Head of caudate nucleus (tissue), 42 donors: ENCODE results near the gene ALPK1.
"Not testable (repeated sequence)": the region's sequence is repeated elsewhere in the genome, so short reads cannot be mapped to it uniquely, and the experiment has no call there.

Source experiments
- DNase-seq, 42 donors: peaks; one replicate each; pipeline versions ENCODE4 v3.0.0 to v3.0.0-alpha.2; 2020 to 2021; ENCODE audit warnings: mixed read lengths in 7 of 42
- intact Hi-C: fragments of 100-400 bp; cut with DNase I; formaldehyde crosslinking; loops from one replicate; pipeline ENCODE4 v1.15.0; 2022

Gene ALPK1

DNA sequence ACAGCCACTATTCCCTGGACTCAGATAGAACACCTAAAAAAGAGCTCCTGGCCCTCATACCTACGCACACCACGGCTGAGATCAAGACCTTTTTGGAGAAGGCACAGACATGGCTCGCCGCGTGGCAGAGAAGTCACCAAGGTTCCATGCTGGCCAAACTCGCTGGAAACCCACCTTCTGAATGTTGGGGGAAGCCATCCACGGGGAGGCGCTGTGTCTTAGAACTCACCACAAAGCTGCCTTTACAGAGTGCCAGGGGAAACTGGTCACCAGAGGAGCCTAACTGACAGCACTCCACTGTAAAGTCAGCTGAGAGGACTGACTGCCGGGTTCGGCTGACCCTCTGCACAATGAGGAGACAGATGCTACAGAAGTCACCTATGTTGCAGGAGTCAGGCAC is 120.9 kb downstream of the ALPK1 start:
- intact Hi-C loops = no loop called here
- DNase-seq = no peak

DNA sequence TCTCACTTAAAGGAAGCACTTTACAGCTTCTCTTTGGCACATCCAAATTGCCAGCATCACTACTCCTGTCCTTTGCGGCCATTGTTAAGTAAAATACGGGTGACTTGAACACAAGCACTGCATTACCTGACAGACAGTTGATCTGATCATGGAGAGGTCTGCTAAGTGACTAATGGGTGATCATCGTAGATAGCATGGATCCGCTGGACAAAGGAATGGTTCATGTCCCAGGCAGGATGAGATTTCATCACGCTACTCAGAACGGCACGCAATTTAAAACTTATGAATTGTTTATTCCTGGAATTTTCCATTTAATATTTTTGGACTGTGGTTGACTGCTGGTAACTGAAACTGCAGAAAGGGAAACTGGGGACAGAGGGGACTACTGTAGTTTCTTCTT is 124.7 kb downstream of the ALPK1 start:
- DNase-seq = no peak
- intact Hi-C loops = no loop called here

DNA sequence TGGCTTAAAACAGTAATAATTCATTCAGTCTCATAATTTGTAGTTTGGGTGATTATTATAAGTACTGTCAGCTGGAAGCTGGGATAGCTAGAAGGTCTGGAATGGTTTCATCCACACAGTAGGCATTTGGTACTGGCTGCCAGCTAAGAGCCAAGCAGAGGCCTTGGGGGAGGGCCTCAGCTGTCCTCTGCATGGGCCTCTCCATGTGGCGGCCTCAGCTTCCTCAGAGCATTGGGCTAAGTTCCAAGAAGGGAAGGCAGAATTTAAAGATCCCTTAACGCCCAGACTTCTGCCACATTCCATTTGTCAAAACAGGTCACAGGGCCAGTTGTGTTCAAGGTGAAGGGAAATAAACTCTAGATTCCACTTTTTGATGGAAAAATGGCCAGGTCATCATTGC is 125.5 kb downstream of the ALPK1 start:
- intact Hi-C loops = no loop called here
- DNase-seq = no peak

DNA sequence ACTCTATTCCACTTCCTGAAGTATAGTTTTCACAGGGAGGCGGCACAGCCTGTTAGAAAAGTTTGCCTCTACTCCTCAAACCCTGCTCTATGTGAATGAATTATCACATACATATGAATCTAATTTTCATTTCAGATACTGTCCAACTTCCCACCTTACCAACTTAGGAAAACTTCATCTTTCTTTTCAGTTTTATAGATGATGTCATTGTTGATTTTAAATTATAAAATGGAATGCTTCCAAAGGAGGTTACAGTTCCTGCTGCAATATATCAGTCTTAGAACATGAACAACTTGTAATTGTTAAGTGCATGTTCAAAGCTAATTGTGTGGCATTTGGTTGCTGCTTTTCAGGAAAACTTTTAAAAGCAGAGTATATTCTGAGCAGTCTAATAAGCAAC is 126.4 kb downstream of the ALPK1 start:
- no peak for DNase-seq
- intact Hi-C loops = no loop called here

DNA sequence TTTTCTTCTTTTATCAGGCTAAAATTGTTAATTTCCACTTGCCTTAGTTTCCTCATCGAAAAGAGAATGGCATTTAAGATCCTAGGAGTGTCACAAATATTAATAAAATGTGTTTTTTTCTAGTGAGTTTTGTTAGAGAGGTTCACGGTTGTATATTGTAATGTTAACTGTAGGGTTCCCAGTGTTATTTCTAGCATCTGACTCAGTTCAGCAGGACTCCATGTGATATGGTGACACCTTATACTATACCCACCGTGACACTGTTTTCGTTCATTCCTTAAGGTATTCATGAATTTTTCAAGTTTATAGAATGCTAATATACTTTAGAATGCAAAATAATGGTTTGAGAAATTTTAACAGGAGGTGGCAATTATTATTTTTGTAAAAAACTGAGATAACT is 128.7 kb downstream of the ALPK1 start:
- DNase-seq = no peak
- intact Hi-C loops = no loop called here

DNA sequence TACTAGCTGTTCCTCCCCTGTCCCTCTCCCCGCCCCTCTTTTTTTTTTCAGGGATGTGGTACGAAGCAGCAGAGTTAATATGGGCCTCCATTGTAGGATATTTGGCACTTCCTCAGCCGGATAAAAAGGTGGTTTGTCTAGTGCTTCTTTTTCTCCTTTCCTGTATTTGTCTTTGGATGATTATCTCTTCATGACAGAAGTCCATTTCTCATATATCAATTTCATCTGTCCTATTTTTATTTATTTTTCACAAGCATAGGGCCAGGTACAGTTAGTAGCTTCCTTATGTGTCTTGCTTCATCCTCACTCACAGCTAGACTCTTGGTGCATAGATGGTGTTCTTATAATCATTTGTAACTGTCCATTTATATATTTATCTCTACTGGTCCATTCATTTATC is 129.2 kb downstream of the ALPK1 start:
- no peak for DNase-seq
- intact Hi-C loops = no loop called here

DNA sequence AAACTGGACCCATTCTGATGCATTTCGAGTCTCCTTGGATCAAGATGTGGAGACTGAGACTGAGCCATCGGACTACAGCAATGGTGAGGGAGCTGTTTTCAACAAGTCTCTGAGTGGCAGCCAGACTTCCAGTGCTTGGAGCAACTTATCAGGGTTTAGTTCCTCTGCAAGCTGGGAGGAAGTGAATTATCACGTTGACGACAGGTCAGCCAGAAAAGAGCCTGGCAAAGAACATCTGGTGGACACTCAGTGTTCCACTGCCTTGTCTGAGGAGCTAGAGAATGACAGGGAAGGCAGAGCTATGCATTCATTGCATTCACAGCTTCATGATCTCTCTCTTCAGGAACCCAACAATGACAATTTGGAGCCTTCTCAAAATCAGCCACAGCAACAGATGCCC is 134.0 kb downstream of the ALPK1 start:
- intact Hi-C loops = no loop called here
- no peak for DNase-seq

DNA sequence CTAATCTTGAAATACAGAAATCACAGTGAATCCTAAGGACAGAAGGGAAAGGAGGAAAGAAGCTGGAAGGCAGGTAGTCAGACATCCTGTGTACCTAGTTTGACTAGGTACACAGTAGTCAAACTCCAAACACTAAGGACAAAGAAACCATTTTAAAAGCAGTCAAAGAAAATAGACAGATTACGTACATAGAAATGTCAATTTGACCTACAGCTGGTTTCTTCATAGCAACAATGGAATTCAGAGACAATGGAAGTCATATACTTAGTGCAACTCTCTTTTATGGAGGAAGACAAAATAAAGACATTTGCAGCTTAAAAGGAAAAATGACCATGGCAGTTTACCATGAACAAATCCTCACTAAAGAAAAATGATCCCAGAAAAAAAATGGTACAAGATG is 139.8 kb downstream of the ALPK1 start:
- intact Hi-C loops = no loop called here
- DNase-seq = no peak

DNA sequence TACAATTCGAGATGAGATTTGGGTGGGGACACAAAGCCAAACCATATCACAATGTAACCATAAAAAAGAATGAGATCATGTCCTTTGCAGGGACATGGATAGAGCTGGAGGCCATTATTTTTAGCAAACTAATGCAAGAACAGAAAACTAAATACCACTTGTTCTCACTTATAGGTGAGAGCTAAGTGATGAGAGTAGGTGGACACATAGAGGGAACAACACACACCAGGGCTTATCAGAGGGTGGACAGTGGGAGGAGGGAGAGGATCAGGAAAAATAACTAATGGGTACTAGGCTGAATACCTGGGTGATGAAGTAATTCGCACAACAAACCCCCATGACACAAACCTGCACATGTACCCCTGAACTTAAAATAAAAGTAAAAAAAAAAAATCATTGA is 145.1 kb downstream of the ALPK1 start:
- intact Hi-C loops, DNase-seq: not testable (repeated sequence)

DNA sequence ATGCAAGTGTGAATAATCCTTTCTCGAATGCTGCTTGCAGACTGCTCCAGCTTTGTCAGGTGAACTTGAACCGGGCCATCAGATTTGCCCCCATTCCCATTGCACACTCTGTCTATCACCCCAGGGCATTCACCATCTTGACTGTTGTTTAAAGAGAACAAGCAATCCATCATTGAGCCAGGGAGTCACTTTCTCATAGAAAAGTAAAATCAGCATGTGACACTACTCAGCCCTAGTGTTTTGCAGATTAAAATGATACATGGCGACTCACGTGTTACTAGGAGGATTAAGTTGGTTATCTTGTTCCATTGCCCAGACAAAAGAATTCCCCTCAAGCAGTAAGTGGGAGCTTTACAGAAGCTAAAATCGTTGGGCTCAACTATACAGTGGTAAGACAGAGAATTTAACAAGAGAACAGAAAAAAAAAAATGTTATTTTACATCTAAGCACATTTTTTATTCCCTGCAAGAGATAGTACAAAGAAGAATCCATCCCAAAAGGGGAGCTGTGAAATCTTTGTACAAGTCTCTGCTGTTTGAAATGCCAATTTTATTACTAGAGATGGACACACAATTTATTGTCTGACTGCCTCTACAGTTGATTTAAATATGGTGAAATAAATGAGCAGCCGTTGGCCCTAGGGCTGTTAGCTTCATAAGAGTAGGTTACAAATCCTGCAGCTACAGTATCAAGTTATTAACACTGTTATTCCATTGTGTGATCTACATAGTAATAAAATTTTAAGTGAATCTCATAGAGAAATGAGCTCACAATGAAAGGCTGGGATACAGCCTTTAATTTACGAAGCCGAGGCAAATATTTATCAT is 151.3 kb downstream of the ALPK1 start:
- DNase-seq = no peak
- intact Hi-C loops = no loop called here

DNA sequence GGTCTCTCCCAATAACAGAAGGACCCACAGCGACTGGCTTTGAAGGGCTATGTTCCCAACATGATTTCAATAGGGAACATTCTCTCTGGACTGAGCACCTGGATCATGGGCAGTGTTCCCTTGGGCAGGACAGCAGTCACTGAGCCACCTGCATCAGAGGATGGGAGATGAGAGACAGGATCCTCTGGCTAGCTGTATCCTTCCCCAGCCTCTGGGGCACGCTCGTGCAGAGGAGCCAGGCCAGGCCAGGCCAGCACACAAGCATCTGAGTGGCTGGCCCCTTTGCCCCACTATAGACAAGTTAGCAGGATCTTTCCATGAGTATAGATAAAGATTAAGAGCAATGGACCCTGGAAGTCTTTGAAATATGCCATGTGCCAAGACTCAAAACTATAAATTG is 152.5 kb downstream of the ALPK1 start:
- DNase-seq = no peak

DNA sequence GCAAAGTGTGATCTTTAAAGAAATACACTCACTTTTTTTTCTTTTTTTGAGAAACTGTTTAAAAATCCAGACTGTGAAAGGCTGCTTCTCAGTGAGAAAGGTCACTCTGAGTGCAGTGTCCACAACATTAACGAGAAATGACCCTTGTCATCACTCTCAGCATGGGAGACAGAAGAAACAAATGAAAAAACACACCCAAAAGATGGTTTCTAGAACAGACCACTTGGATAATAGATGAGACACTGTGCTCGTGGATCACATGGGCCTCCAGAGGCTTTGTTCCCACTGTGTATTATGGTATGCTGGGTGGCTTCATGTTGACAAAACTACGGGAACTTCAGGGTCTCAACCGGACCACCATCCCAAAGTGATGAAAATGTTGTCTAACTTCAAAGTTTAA is 153.9 kb downstream of the ALPK1 start:
- intact Hi-C loops = no loop called here
- no peak for DNase-seq

More for the DNA sequence above, 152.5 kb downstream of the ALPK1 start:
- intact Hi-C loops = no loop called here

DNA sequence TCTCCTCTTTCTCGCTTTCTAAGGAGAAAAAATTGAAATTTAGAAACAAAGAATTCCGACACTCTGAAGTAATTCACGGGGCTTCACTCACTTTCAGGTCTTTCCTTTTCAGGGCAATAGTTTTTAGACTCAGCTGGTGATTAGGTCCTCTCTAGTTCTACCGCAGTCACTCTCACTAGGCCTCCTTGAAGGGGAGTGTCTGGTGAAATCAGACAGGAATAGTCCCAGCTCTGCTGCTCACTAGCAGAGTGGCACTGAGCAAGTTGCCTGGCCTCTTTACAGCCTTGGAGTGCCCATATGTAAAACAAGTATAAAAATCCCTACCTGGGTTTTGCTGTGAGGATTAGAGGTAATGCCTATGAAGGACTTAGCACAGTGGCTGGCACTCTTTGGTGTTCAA is 154.7 kb downstream of the ALPK1 start:
- DNase-seq = no peak
- intact Hi-C loops = no loop called here

DNA sequence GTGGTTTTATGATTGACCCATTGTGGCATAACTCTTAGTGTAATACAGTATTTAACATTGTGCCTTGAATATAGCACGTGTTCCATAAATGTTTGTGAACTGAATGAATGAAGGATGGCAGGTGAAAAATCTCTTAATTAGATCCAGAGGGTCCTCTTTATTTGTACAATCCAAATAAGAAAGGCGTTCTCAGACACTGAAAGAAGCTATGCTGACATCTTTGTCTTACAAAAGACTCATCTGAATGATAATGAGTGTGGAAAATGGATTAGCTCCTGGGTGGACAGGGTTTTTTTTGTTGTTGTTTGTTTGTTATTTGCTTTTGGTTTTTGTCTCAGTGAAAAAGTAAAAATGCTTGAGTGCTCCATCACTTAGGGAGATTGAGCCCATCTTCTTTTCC is 156.2 kb downstream of the ALPK1 start:
- intact Hi-C loops = no loop called here
- DNase-seq = no peak

DNA sequence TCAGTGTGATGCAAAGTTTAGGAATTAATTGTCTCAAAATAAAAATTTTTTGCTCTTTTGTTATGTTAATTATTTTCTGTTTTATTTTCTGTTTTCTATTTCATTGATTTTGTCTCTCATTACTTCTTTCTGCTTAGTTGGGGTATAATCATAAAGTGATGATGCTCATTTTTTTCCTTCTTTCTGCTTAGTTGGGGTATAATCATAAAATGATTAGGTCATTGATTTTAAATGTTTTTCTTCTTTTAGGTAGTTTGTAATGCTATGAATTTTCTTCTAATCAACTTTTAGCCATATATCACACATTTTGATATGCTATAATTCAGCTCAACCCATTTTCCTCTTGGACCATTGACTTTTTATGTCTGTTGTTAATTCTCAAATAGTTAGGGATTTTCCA is 175.1 kb downstream of the ALPK1 start:
- DNase-seq = no peak
- intact Hi-C loops = no loop called here

DNA sequence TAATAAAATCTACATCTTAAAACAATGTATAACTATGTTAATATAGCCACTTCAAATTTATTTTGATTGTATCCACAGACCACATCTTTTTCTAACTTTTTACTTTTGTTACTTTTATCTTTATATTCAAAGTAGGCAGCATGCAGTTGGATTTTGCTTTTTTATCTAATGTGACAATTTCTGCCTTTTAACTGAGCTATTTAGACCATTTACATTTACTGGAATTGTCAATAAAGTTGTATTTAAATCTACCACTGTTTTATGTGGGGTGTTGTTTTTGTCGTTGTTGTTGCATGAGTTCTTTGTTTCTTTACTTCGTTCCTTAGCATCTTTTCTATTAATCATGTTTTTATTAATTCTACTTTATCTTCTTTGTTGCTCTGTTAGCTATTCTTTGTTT is 176.8 kb downstream of the ALPK1 start:
- intact Hi-C loops = no loop called here
- no peak for DNase-seq

DNA sequence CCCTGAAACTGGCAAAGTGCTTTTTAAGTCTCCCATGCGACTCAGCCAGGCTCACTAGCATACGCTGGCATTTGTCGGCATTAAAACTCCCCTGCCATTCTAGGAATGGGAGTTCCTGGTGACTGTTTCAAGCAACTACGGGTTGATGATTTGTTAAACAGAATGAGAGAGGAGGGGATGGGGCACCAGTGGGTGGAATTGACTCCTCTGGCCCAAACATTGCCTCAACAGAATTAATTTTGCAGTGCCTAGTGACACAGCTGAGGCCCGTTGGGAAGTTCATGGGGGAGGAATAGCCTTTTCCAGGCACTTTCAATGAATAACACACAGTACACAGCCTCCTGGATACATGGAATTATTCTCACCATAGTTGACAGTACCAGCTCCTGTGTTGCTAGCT is 188.8 kb downstream of the ALPK1 start:
- intact Hi-C loops = no loop called here
- DNase-seq = no peak

DNA sequence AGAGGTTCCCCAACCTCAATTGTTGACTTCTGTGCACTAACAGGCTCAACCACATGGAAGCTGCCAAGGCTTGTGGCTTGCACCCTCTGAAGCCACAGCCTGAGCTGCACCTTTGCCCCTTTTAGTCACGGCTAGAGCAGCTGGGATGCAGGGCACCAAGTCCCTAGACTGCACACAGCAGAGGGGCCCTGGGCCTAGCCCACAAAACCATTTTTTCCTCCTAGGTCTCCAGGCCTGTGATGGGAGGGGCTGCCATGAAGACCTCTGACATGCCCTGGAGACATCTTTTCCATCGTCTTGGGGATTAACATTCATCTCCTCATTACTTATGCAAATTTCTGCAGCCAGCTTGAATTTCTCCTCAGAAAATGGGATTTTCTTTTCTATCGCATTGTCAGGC is 193.6 kb downstream of the ALPK1 start:
- not testable (repeated sequence) for DNase-seq

More for the DNA sequence above, 193.6 kb downstream of the ALPK1 start:
- intact Hi-C loops = not testable (repeated sequence)
